GM21515 (cell line): ENCODE measurements around the gene ZNF358.

ENCODE experiments used
- ATAC-seq: cut with Tn5 transposase; IDR thresholded peaks from one replicate; pipeline ENCODE4 v1.9.1; 2021; ENCODE audit not compliant: unreplicated experiment

Gene ZNF358

DNA sequence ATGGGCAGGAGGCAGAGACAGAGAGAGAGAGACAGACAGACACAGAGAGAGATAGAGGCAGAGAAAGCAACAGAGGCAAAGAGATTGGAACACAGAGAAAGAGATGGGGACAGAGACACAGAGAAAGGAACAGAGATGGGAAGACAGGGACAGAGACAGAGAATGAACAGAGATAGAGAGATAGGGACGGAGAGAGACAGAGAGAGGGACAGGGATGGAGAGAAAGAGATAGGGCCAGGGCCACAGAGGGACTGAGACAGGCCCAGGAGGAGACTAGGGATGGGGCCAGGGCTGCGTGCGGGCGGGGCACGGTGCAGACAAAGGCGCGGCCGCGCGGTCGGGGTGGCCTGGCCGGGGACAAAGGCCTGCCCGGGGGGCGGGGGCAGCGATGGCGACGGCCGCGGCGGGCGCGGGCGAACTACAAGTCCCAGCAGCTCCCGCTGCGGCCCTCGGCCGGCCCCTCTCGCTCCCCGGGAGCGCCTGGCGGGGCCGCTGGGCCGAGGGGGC is at the start of gene ZNF358:
Gene ZNF358 (plus strand): TSS at position 459 of the 507 bp plus-strand sequence. CDS start 3,140 bp downstream, outside the sequence.
- ATAC-seq = no peak

DNA sequence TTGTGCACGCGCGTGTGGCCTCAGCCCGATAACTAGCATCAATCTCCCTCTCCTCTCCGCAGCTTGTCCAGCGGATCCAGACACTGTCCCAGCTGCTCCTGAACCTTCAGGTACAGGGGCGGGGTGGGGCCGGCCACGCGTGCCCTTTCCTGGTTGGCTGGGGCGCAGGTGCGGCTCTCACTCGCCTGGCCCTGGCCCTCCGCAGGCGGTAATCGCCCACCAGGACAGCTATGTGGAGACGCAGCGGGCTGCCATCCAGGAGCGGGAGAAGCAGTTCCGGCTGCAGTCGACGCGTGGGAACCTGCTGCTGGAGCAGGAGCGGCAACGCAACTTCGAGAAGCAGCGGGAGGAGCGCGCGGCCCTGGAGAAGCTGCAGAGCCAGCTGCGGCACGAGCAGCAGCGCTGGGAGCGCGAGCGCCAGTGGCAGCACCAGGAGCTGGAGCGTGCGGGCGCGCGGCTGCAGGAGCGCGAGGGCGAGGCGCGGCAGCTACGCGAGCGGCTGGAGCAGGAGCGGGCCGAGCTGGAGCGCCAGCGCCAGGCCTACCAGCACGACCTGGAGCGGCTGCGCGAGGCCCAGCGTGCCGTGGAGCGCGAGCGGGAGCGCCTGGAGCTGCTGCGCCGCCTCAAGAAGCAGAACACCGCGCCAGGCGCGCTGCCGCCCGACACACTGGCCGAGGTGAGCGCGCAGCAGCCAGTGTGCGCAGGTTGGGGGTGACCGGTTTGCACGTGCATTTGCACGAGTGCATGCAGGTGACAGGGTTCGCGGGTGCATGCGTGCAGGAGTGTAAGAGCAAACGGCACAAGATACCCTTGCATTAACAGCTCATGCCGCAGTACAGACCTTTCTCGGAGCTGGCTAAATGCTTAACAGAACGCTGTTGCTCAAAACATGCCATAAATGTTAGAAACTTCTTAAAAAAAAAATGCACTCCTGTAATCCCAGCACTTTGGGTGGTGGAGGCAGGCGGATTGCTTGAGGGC is 48.6 kb upstream of the ZNF358 start:
- ATAC-seq = no peak

DNA sequence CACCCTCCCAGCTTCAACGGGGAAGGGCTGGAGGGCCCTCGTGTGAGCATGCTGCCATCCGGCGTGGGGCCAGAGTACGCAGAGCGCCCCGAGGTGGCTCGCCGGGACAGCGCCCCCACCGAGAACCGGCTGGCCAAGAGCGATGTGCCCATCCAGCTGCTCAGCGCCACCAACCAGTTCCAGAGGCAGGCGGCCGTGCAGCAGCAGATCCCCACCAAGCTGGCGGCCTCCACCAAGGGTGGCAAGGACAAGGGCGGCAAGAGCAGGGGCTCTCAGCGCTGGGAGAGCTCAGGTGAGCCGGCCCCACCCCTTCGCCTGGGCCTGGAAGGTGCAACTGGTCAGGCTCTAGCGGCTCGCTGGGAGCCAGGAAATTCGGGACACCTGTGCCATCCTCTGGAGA is 47.1 kb upstream of the ZNF358 start:
- no peak for ATAC-seq

DNA sequence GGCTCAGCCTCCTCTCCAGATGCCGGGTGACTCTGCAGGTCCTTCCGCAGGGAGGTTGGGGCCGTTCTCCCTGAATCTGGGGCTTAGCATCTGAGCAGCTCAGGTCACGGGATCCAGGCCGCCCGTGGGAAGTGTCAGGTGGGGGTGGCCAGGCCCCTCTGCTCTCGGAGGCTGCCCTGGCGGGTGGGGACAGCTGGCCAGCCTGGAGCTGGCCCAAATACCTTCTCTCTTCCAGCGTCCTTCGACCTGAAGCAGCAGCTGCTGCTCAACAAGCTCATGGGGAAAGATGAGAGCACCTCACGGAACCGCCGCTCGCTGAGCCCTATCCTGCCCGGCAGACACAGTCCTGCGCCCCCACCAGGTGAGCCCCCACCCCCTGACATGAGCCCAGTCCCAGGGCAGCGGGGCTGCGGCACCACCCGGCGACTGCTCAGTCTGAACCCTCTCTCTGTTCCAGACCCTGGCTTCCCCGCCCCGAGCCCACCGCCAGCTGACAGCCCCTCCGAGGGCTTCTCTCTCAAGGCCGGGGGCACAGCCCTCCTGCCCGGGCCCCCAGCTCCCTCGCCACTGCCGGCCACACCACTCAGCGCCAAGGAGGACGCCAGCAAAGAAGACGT is 46.1 kb upstream of the ZNF358 start:
- ATAC-seq = no peak

DNA sequence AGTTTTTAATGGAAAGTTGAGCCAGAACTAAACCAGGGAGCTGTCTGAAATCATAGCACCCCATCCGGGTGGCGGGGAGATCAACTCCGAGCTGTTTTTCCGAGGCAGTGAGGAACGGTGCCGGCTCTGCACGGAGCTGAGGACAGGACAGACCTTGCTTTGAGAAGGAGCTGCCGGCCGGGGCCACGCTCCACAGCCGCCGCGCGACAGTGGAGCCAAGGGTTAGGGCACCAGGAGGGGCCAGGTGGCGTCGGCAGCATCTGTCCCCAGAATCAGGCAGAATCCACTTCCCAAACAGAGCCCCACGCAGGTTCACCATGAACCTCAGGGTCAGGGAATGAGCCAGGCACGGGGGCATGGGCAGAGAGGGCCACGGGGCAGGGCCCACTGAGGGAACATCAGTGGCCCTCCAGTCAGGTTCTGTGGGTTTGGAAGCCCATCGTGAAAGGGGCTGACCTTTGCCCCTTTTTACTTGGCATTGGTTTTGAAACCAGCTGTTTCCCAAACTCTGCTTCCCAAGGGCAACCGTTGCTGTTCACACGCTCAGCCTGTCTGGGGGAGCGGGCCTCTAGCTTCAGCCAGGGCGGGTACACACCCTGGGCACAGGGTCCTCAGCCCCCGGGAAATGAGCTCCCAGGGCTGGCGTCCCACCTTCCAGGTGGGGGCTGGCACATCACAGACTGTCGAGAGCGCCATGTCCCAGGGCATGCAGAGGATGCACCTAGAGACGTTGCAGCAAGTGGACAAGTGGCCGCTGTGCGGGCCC is 45.2 kb upstream of the ZNF358 start:
- ATAC-seq = no peak

DNA sequence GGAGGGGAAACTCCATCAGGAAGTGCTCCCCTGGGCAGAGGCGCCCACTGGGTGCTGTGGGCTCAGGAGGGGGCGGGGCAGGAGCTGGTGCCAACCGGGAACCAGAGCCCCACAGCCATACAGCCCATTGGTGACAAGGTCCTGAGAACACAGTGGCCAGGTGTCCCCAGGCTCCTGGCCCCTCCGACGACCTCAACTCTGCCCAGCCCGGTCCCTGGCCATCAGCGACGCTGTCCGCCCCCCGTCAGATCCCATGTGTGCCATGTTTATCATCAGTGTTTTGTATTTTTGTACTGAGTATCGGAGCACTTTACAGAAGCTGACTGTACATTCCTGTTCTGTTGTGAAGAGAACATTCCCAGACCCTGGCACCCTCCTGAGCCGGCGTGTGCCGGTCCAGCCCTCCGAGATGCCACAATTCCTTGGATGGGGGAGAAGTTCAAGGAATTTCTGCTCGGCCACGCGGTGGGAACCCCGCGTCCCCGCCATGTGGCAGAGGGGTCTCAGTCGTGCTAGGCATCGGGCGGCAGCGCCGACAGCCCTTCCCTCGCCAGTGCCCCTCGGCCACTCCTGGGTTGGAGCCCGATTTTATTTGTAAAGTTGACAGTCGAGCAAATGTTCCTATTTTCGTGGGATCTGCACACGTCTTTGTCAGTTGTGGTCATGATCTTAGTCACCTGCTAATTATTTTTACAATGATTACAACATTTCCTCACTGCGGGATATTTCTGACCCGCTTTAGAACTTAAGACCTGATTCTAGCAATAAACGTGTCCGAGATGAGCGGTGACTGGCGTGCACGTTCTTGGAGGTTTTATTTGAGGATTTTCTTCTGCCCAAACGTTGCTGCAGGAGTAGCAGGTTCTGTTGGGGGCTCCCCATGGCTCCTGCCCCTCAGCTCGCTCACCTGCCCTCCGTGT is 43.9 kb upstream of the ZNF358 start:
- no peak for ATAC-seq

DNA sequence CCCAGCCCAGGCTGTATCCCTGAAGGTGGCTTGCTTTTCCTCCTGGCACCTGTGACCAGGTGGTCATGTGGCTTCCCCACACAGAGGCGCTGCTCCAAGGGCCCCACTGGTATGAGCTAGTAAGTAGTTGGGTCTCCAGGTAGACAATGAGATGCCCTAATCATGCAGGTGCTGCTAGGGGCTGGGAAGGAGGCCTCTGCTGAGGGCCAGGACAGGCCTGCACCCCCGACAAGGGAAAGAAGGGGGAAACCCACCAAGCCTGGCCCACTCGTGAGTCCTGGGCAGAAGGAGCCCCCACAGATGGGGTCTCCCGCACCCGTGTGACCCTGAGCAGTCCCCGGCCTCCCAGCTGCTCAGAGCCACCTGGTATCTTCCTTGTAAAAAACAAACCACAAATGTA is 40.2 kb upstream of the ZNF358 start:
- no peak for ATAC-seq

DNA sequence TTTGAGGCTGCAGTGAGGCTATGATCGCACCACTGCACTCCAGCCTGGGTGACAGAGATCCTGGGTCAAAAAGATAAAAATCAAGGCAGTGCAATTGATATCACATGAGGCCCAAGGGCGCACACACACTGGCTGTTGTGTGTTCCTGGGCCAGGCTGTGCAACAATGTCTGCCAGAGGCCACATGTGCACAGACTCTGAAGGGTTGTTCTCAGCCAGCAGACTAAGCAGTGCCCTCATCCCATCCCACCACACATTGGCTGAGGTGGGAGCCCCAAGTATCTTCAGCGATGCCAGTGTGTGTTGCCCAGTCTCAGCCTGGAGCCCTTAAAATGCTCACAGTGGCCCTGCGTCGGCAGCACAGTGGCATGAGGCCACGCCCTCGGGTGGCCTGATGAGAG is 39.7 kb upstream of the ZNF358 start:
- no peak for ATAC-seq

DNA sequence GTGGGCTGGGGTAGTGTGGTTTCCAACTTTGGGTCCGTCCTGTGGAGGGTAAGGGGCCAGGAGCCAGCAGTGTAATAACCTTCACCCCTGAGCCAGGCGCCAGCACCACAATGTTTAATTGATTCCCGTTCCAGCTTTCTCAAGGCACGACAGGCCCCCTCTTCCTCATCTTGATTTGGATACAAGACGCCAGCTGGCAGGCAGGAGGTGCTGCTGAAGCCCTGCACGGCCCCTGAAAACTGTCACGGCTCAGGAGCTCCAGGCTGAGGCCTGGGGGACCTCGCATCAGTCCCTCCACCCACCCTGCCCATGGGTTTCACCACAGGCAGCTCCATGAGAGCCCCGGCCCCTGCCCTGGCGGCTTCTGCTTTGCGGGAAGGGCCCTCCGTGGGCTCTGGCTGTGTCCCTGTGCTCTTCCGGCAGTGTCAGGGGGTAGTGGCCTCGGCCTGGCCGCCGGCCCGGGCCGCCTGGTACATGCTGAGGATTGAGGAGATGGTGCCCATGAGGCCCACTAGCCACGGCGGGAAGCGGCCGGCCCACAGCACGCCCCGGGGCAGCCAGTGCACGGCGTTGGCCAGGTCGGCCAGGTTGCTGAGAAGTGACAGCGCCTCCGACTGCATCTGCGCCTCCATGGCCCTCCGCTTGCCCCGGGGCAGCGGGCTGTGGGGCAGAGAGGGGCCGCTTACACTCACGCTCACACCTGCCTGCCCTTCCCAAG is 39.0 kb upstream of the ZNF358 start:
- no peak for ATAC-seq

DNA sequence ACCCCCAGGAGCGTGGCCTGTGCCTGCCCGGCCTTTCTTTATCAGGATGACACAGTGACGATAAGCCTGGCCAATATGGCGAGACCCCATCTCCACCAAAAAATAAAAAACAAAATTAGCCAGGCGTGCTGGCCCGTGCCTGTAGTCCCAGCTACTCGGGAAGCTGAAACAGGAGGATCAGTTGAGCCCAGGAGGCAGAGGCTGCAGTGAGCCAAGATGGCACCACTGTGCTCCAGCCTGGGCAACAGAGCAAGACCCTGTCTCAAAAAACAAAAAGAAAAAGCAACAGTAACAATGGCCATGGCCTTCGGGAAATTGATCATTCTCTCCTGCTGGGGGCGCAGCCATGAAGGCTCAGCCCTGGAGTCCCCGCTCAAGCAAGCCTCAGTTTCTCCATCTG is 38.1 kb upstream of the ZNF358 start:
- no peak for ATAC-seq

DNA sequence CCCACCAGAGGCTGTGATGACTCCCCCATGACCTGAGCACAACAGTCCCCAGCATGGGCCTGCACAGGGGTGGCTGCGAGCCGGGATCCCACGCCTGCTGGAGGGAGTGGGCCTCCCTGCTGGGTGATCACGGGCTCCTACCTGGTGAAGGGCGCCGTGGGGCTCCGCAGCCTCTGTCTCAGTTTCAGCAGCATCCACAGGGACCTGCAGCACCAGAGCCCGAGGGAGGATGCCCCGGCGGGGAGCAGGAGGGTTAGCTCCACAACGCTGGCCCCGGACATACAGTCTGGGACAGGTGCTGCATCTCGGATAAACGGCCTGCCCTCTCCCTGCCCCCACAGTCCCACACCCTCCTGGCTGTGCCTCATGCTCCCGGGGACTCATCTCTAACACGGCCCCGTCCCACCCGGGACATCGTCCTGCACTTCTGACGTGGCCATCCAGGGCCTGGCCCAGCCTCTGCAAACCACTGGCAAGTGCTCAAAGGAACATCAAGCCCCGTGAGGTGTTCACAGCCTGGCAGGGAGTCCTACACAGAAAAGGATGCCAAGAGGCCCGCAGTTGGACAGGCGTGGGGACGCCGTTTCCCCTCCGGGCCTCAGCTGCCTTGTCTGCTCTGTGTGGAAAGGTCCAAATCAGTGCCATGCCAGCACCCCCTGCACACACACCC is 37.6 kb upstream of the ZNF358 start:
- ATAC-seq = no peak

DNA sequence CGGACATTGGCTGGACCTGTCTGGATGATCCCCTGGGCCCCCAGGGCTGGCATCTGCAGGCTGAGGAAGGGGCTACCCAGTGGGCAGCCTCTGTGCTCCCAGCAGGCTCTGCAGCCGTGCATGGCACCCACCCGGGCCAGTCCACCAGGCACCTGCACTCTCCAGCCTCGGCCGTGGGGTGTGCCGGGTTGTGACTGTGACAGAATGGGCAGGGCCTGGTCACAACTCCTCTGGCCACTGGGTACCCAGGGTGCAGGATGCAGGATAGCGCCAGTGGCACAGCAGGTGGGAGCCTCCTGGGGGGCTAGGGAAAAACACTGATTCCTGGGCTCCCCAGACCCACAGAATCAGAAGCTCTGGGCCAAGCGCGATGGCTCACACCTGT is 37.1 kb upstream of the ZNF358 start:
- no peak for ATAC-seq

DNA sequence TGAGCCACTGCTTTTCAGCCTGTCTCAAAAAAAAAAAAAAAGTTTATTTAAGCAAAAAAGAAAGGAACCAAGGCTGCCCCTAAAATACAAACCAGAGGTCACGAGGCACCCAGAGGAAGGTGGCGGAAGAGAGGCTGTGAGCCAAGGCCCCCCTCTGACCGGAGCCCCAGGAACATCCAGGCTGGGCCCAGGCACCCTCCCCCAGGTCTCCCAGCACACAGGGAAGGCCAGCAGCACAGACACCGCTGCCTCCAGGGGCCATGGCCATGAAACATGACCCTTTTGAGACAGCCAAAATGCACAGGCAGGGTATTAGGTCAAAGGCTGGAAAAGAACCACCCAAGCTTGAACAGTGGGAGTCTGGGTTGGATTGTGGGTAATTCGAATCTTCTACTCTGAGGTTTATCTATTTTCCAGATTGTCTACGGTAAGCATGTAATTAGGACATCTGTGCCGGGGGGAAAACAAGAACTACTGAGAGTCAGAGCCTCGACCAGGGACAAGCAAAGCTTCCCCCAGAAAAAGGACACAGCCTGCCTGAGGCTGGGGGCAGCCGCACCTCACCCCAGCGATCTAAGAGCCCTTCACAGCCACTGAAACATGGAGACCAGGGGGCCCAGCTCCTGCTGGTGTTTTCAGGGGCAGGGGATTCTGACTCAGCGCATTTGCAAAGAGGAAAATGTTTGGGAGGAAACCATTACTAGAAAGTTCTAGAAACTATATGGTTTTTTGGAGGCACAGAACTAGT is 35.5 kb upstream of the ZNF358 start:
- ATAC-seq = no peak

DNA sequence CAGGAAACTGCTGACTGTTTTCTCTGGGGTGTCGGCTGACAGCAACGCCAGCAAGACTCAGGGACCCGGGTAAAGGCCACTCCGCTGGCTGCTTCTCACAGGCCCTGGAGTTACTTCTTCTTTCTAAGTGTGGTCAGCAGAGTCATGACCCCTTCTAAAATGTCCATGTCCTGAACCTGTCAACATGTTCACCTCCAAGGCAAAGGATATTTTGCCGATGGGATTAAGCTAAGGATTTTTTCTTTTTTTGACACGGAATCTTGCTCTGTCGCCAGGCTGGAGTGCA is 35.0 kb upstream of the ZNF358 start:
- no peak for ATAC-seq

DNA sequence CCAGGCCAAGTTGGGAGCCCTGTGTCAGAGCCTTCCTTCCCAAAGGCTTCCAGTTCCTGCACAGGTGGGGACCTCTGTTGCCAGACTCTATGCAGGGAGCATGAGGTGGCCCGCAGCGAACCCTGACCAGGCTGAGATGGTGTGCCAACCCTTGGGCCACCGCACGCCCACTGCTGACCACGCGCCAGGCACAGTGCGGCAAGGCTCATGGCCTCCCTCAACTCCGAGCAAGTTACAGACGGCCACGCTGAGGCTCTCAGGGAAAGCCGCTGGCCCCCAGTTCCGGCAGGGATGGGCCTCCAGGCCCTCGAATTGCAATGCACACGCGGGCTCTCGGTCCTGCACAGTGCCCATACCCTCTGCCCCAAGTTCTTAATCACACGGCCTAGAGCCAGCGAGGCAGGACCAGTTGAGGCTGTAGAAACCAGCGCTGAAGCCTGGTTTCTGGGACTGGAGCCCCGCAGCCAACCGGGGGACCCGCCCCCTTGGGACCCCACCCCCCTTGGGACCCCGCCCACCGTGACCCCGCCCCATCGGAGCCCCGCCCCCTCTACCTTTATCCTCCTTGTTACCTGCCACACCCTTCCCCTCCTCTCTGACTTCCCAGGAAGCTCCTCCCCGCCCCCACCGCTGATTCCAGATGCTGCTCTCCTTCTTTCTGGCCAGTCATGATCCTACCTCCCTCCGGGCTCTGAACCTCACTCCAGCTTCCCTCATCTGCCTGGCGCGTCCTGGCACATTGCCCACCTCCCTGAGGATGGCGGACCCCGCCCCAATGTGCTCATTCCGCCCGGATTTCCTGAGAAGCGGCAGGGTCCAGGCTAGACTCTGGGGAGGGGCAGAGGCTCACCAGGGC is 33.1 kb upstream of the ZNF358 start:
- ATAC-seq = no peak

DNA sequence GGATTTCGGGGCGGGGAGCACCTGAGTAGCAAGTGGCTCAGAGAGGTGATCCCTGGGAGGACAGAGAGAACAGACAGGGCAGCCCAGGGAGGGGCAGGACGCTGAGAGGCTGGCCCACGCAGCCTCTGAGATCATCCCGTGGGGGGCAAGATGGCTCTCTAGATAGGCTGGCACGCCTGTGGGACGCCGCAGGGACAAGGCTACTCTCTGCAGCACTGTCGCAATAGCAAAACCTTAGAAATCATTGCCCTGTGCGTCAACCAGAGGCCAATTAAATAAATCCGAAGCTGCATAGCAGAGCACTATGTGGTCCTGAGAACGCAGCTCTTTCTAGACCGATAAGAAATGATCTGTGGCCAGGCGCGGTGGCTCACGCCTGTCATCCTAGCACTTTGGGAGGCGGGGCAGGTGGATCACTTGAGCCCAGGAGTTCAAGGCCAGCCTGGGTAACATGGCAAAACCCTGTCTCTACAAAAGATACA is 32.1 kb upstream of the ZNF358 start:
- no peak for ATAC-seq

DNA sequence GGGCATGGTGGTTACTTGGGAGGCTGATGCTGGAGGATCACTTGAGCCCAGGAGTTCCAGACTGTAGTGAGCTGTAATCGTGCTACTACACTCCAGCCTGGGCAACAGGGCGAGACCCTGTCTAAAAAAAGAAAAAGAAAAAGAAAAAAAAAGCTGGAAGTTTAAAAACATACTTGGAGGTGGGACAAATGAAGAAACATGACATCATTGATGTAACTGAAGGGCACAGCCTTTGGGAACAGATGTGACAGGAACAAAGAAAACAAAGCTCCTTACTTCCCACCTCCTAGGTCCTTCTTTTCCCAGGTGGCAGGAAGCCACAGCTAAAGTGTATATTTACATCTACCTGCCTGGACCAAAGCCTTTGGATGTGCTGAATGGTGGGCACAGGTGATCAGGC is 29.0 kb upstream of the ZNF358 start:
- ATAC-seq = no peak
